Measurements from ENCODE around the gene TPRN. TPM values are rescaled to one million over a fixed set of nuclear protein-coding genes. Genes with fewer than 3 reads are reported as not detected.

TPRN gene
- total RNA-seq, 3 donors from 2014 or later: 73.8 to 170 (median 122) TPM

- intact Hi-C loops (cut with DNase I, micrococcal nuclease): no loop called here
- H3K9me3 ChIP-seq: no peaks in the 10 kb centered on the region
Measured at GRCh38 chr9:137145731-137146526, 54.6 kb downstream of the TPRN start.

GRCh38 chr9:137143459-137143858 lies 57.1 kb downstream of the TPRN start:
- Histone ChIP-seq H3K36me3 (ENCODE audit: low read depth) (no peaks in the 10 kb centered on the region), H3K9me3 (no peaks in the 10 kb centered on the region), H3K4me1 (ENCODE audit: low read depth) (no peaks in the 10 kb centered on the region), H3K4me3 (no peak overlapping the region)
- ATAC-seq (no peak), DNase-seq (no peak)
- intact Hi-C loops (cut with DNase I, micrococcal nuclease): no loop called here
- no peak for TF ChIP-seq CTCF (IDR thresholded peaks at IDR 0.05)

More at GRCh38 chr9:137145731-137146526, 54.6 kb downstream of the TPRN start:
- no peaks in the 10 kb centered on the region for H3K36me3 ChIP-seq (ENCODE audit: low read depth)
- ATAC-seq (no peak), DNase-seq (peak in 1 of 3 donors; percentile 19)
- H3K4me1 ChIP-seq (ENCODE audit: low read depth): no peaks in the 10 kb centered on the region
- H3K4me3 ChIP-seq: no peak overlapping the region
- TF ChIP-seq CTCF (IDR thresholded peaks at IDR 0.05): no peak

GRCh38 chr9:137141976-137142936 lies 58.3 kb downstream of the TPRN start:
- Histone ChIP-seq H3K9me3 (no peaks in the 10 kb centered on the region), H3K4me3 (no peak overlapping the region), H3K36me3 (ENCODE audit: low read depth) (no peaks in the 10 kb centered on the region), H3K4me1 (ENCODE audit: low read depth) (no peaks in the 10 kb centered on the region)
- no peak for TF ChIP-seq CTCF (IDR thresholded peaks at IDR 0.05)
- ATAC-seq (no peak), DNase-seq (no peak)
- intact Hi-C loops (cut with DNase I, micrococcal nuclease): no loop called here

Small RNAs within 50 kb of the gene (microRNA-seq; reads per million reads assigned to microRNA genes)
- not detected for gene MIR3621

Other genes with a start within 250 kb of the TPRN start
- gene LCN12, start 248.5 kb downstream of the TPRN start, total RNA-seq: 10 to 100 TPM in 1 of 3 donors, 1 to 10 TPM in 2; 6.8 to 10.7 (median 7.6) TPM
- gene PTGDS, start 223.2 kb downstream of the TPRN start, total RNA-seq: 10 to 100 TPM in 2 of 3 donors, 1 to 10 TPM in 1; 2.5 to 45.4 (median 16.1) TPM
- gene LCNL1, start 217.7 kb downstream of the TPRN start, total RNA-seq: under 1 TPM in 2 of 3 donors, not detected in 1; 0.17 to 0.76 TPM
- 10 to 100 TPM; 32.0 to 39.9 (median 34.1) TPM for gene PAXX, start 208.3 kb downstream of the TPRN start, total RNA-seq
- gene CLIC3, start 204.2 kb downstream of the TPRN start, total RNA-seq: 1 to 10 TPM in 1 of 3 donors, under 1 TPM in 2; 0.82 to 1.9 (median 0.99) TPM
- 10 to 100 TPM; 20.1 to 77.2 (median 48.0) TPM for gene ABCA2, start 172.5 kb downstream of the TPRN start, total RNA-seq
- under 1 TPM in 2 of 3 donors, not detected in 1; 0.14 to 0.27 TPM for gene FUT7, start 168.7 kb downstream of the TPRN start, total RNA-seq
- 100 to 1,000 TPM in 1 of 3 donors, 10 to 100 TPM in 2; 78.6 to 177 (median 83.0) TPM for gene NPDC1, start 154.6 kb downstream of the TPRN start, total RNA-seq
- gene ENTPD2, start 146.7 kb downstream of the TPRN start, total RNA-seq: 10 to 100 TPM in 2 of 3 donors, 1 to 10 TPM in 1; 7.7 to 26.8 (median 10.7) TPM
- gene SAPCD2, start 130.2 kb downstream of the TPRN start, total RNA-seq: 10 to 100 TPM in 1 of 3 donors, 1 to 10 TPM in 2; 2.7 to 11.2 (median 6.0) TPM
- gene UAP1L1, start 123.2 kb downstream of the TPRN start, total RNA-seq: 10 to 100 TPM; 10.5 to 13.6 (median 12.8) TPM
- 10 to 100 TPM; 36.1 to 55.4 (median 52.7) TPM for gene MAN1B1, start 113.8 kb downstream of the TPRN start, total RNA-seq
- 100 to 1,000 TPM in 1 of 3 donors, 10 to 100 TPM in 2; 47.0 to 114 (median 51.5) TPM for gene DPP7, start 86.0 kb downstream of the TPRN start, total RNA-seq
- gene GRIN1, start 61.6 kb downstream of the TPRN start, total RNA-seq: 1 to 10 TPM in 1 of 3 donors, under 1 TPM in 1, not detected in 1; 0.36 to 2.6 TPM
- gene LRRC26, start 30.7 kb downstream of the TPRN start, total RNA-seq: 10 to 100 TPM; 18.7 to 63.0 (median 58.9) TPM
- gene TMEM210, start 28.7 kb downstream of the TPRN start, total RNA-seq: 1 to 10 TPM in 1 of 3 donors, not detected in 2; 1.0 TPM
- 10 to 100 TPM; 60.8 to 65.9 (median 61.7) TPM for gene ANAPC2, start 12.2 kb downstream of the TPRN start, total RNA-seq
- 10 to 100 TPM; 56.7 to 71.1 (median 64.0) TPM for gene SSNA1, start 12.1 kb downstream of the TPRN start, total RNA-seq
- gene TMEM203, start 4.9 kb upstream of the TPRN start, total RNA-seq: 10 to 100 TPM; 30.6 to 40.4 (median 40.0) TPM
- gene NDOR1, start 5.0 kb upstream of the TPRN start, total RNA-seq: 10 to 100 TPM; 15.9 to 19.7 (median 19.0) TPM
- 1 to 10 TPM; 5.3 to 7.1 (median 5.8) TPM for gene RNF208, start 21.5 kb upstream of the TPRN start, total RNA-seq
- gene CYSRT1, start 24.4 kb upstream of the TPRN start, total RNA-seq: not detected
- gene RNF224, start 26.8 kb upstream of the TPRN start, total RNA-seq: not detected
- not detected for gene SLC34A3, start 30.2 kb upstream of the TPRN start, total RNA-seq
- 100 to 1,000 TPM; 286 to 379 (median 332) TPM for gene TUBB4B, start 40.5 kb upstream of the TPRN start, total RNA-seq
- not detected for gene STPG3, start 50.5 kb upstream of the TPRN start, total RNA-seq
- gene NELFB, start 54.6 kb upstream of the TPRN start, total RNA-seq: 10 to 100 TPM; 52.9 to 66.2 (median 60.5) TPM
- 10 to 100 TPM; 23.3 to 48.6 (median 45.3) TPM for gene TOR4A, start 77.0 kb upstream of the TPRN start, total RNA-seq
- 100 to 1,000 TPM in 2 of 3 donors, 10 to 100 TPM in 1; 61.4 to 171 (median 146) TPM for gene NRARP, start 101.5 kb upstream of the TPRN start, total RNA-seq
- gene EXD3, start 222.4 kb upstream of the TPRN start, total RNA-seq: 10 to 100 TPM; 39.4 to 56.7 (median 40.1) TPM
- 10 to 100 TPM; 18.0 to 41.5 (median 27.2) TPM for gene NOXA1, start 222.7 kb upstream of the TPRN start, total RNA-seq
- gene ENTPD8, start 240.6 kb upstream of the TPRN start, total RNA-seq: 100 to 1,000 TPM in 1 of 3 donors, 10 to 100 TPM in 2; 36.7 to 127 (median 74.8) TPM